ENCODE data around the gene CHRNA10.

The CHRNA10 gene

DNA sequence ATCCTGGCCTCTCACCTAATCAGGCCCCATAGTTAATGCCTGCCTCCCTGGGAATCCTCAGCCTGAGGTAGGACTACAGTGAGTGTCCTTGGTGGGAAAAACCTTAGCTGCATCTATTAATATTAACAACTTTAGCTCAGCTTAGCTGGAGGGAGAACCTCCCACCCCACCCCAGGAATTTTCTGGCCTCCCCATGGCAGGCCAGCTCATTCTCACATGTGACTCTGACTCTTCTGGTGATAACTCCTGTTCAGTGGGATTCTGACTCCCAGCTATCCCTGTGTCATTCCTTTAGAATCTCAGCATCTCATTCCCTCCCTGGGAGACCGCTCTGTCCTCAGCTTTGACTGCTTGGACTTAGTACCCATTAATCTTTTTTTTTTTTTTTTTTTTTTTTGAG, 43.9 kb downstream of the CHRNA10 start:
- no peak for DNase-seq

DNA sequence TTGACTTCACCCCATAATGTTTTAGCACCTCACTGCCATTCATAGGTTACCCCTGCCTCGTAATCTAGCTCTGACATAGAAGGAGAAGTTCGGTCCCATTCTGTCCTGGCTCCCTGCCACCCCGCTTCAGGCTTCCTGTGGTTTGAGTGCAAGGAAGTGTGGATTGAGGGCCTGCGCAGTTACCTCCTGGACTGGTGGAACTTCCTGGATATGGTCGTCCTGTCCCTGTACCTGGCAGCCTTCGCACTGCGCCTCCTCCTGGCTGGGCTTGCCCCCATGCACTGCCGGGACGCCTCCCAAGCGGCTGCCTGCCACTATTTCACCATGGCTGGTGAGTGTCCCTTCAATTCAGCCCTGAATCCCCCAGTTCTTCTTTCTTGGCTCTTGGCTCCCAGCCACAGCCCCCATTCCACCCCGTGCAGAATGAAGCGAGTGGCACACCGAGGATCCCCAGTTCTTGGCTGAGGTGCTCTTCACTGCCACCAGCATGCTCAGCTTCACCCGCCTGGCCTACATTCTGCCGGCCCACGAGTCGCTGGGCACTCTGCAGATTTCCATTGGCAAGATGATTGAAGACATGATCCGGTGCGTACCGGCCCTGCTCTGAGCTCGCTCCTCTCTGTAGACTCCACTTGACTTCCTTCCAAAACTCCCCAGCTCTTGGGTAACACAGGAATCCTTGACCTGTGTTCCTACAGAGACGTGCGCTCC, 44.8 kb downstream of the CHRNA10 start:
- no peak for DNase-seq

DNA sequence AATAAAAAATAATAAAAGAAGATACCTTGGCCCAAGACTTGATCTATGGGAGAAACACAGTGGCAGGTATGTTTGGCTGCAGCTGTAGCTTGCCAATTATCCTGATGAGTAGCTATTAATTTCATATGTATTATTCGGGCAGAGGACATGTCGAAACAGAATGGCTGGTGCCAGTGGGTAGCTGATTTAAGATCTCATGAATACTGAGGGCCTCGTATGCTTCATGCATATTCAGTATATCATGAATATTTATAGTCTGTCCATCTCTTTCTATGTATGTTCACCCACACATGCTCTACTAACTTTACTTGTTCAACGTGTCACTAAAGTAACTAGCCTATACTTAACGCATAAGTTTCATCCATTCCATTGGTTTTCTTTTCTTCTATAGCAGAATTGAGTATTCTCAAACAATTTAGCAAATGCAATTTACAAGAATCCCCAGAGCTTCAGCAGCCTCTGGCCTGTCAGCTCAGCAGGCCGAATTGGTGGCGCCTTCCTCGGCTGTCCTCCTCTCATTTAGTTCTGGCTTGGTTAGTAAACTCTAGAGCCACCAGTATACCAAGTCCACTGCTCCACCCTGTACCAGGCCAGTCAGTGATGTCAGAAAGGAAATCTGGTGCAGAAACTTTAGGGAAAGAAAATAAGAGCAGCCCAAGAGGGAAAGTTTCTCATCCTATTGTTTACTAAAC, 47.3 kb downstream of the CHRNA10 start:
- DNase-seq: no peak

DNA sequence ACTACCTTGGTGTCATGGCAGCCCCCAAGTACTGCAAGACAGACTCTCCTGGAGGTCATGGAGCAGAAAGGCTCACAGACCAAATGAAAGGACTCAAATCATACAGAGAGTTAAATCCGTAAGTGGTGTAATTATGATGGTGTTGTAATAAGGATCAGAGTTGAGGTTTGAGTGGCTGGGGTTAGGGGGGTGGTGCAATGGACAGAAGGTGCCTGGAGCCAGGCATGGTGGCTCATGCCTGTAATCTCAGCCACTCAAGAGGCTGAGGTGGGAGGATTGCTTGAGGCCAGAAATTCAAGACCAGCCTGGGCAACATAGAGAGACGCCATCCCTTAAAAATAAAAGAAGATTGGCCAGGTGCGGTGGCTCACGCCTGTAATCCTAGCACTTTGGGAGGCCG, 48.1 kb downstream of the CHRNA10 start:
- no peak for DNase-seq

DNA sequence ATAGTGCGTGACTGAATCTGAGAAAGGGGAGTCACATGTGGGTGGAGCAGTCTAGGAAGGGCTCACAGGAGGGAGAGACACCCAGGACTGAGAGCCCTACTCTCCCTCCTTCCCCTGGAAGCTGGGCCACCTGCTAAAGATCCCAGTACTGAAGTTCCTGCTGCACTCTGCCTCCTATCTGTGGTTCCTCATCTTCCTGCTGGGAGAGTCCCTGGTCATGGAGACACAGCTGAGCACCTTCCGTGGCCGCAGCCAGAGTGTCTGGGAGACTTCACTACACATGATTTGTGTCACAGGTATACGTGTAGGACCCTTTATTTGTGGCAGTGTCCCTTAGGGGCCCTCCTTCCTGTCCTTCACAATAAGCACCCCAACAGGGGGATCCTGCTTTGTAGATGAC, 48.7 kb downstream of the CHRNA10 start:
- DNase-seq: no peak

DNA sequence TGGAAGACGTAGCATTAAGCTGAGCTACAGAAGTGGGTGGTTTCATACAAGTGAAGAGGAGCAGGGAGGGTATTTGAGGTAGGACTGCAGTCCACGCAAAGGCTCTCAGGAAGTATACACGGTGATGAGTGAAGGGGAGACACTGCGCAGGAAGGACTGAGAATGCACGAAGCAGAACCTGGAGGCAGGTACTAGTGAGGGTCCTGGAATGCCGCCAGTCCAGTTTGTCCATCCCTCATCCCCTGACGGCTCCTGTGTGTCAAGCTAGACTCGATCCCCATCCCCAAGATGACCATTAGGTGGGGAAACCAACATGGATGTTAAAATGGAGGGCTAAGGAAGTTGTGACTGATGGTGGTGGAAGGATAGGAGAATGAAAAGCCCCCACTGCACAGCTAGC, 53.2 kb downstream of the CHRNA10 start:
- no peak for DNase-seq

DNA sequence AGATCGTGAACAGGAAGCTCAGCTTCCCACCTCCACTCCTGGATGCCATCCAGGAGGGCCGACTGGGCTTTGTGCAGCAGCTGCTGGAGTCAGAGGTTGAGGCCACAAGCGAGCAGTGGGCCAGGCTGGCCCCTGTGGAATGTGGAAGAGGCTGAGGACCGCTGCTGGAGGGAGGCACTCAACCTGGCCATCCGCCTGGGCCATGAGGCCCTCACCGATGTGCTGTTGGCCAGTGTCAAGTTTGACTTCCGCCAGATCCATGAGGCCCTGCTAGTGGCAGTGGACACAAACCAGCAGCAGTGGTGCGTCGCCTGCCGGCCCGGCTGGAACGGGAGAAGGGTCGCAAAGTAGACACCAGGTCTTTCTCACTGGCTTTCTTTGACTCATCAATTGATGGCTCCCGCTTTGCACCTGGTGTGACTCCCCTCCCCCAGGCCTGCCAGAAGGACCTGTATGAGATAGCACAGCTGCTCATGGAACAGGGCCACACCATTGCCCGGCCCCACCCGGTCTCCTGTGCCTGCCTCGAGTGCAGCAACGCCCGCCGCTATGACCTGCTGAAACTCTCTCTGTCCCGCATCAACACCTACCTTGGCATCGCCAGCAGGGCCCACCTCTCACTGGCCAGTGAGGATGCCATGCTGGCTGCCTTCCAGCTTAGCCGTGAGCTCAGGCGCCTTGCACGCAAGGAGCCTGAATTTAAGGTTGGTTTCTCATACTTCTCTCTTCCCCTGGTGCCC, 54.3 kb downstream of the CHRNA10 start:
- peak; percentile 46 for DNase-seq

DNA sequence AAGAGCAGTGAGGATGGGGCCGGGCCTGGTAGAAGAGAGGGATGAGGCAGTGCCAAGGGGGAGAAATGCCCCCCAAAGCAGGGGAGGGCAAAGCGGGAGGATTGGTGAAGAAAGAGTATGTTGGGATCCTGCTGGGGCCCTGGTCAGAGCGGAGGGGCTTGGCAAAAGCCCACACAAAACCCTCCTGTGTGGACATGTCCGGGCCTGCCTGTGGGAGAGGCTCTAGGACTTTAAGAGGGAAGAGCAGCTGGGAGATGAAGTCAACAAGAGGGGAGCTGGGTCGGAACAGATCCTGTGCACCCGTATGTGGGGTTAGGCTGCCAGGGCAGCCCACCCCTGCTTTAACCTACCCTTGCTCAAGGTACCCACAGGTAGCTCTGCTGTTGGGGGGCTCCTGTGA, 55.2 kb downstream of the CHRNA10 start:
- DNase-seq: no peak
